ENCODE results near the gene TOB2.

GRCh38 chr22:41479671-41480396 lies 33.2 kb upstream of the TOB2 start:
- no peak for TF ChIP-seq EZH2 (optimal IDR thresholded peaks at IDR 0.05; ENCODE audit: low read depth, low read length)
- no peak for TF ChIP-seq EZH2phosphoT487 (IDR thresholded peaks at IDR 0.05; ENCODE audit: low read length)
